Measurements from ENCODE around the gene PRKAB2.

DNA sequence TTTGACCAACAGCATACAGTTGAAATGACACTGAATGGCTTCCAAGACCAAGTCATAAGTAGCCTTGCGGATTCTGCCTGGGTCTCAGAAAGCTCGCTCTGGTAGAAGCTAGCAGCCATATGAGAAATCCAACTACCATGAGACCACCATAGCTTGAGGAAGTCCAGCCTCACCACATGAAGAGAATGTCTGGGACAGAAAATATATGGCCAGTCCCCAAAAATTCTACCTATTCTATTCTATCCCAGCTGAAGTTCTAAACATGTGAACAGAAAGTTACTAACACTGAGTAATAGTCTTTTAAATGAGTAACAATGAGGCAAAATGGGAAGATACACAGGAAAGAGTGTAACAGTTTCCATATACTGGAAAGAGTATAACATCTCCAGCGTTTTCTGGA, 43.9 kb upstream of the PRKAB2 start:
- TF ChIP-seq, protein P1, sequence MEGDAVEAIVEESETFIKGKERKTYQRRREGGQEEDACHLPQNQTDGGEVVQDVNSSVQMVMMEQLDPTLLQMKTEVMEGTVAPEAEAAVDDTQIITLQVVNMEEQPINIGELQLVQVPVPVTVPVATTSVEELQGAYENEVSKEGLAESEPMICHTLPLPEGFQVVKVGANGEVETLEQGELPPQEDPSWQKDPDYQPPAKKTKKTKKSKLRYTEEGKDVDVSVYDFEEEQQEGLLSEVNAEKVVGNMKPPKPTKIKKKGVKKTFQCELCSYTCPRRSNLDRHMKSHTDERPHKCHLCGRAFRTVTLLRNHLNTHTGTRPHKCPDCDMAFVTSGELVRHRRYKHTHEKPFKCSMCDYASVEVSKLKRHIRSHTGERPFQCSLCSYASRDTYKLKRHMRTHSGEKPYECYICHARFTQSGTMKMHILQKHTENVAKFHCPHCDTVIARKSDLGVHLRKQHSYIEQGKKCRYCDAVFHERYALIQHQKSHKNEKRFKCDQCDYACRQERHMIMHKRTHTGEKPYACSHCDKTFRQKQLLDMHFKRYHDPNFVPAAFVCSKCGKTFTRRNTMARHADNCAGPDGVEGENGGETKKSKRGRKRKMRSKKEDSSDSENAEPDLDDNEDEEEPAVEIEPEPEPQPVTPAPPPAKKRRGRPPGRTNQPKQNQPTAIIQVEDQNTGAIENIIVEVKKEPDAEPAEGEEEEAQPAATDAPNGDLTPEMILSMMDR (IDR thresholded peaks at IDR 0.05), result no peak
- no peak for TF ChIP-seq POLR2AphosphoS5 (IDR thresholded peaks at IDR 0.05)
- TF ChIP-seq EP300 (IDR thresholded peaks at IDR 0.05), result no peak
- TF ChIP-seq POLR2A (IDR thresholded peaks at IDR 0.05), result no peak

Measured in suprapubic skin (tissue), 4 donors.